GM18873 (cell line): ENCODE data around the gene TMEM74B.
"Not testable (repeated sequence)": the region's sequence is repeated elsewhere in the genome, so short reads cannot be mapped to it uniquely, and the experiment has no call there.

ENCODE experiments used
- ATAC-seq: cut with Tn5 transposase; IDR thresholded peaks from one replicate; pipeline ENCODE4 v1.9.1; 2021; ENCODE audit warnings: mild to moderate bottlenecking, moderate library complexity, moderate number of reproducible peaks; ENCODE audit not compliant: unreplicated experiment, low FRiP score

The TMEM74B gene

GRCh38 chr20:1184638-1185315 lies at the start of gene TMEM74B:
TMEM74B (minus strand) TSS chr20:1184981; CDS start chr20:1183801, 1,180 bp downstream.
- no peak for ATAC-seq

GRCh38 chr20:1232286-1233111 lies 47.7 kb upstream of the TMEM74B start:
- ATAC-seq = no peak

GRCh38 chr20:1229541-1229940 lies 44.8 kb upstream of the TMEM74B start:
- ATAC-seq = no peak

GRCh38 chr20:1225783-1226654 lies 41.2 kb upstream of the TMEM74B start, which contains the start of gene RAD21L1:
RAD21L1 (plus strand) TSS chr20:1226044; CDS start chr20:1228454, 2,410 bp downstream.
- no peak for ATAC-seq

- no peak for ATAC-seq
Observed at GRCh38 chr20:1225263-1225782, 40.5 kb upstream of the TMEM74B start.

GRCh38 chr20:1224205-1224890 lies 39.6 kb upstream of the TMEM74B start:
- ATAC-seq = no peak

- ATAC-seq = not testable (repeated sequence)
Observed at GRCh38 chr20:1222750-1223149, 38.0 kb upstream of the TMEM74B start.

- ATAC-seq = not testable (repeated sequence)
Observed at GRCh38 chr20:1216527-1217427, 32.0 kb upstream of the TMEM74B start.

GRCh38 chr20:1215386-1216170 lies 30.8 kb upstream of the TMEM74B start:
- no peak for ATAC-seq

GRCh38 chr20:1214838-1215261 lies 30.1 kb upstream of the TMEM74B start:
- ATAC-seq = no peak

- ATAC-seq = no peak
Observed at GRCh38 chr20:1212607-1213396, 28.0 kb upstream of the TMEM74B start.

GRCh38 chr20:1212023-1212422 lies 27.2 kb upstream of the TMEM74B start:
- no peak for ATAC-seq

GRCh38 chr20:1210501-1210900 lies 25.7 kb upstream of the TMEM74B start:
- no peak for ATAC-seq

GRCh38 chr20:1209447-1210387 lies 24.9 kb upstream of the TMEM74B start:
- ATAC-seq = no peak

- no peak for ATAC-seq
Observed at GRCh38 chr20:1207293-1207878, 22.6 kb upstream of the TMEM74B start.
